Kidney (tissue), 14 donors: ENCODE results near the gene S100A5. TPM values are rescaled to one million over a fixed set of nuclear protein-coding genes. Genes with fewer than 3 reads are reported as not detected.

ENCODE experiments used
- DNase-seq, 5 donors: peaks; one replicate each; pipeline ENCODE4 v3.0.0-alpha.2; 2013 to 2020
- FAIRE-seq: peaks from 2 replicates; lab custom pipeline; 2012; peaks lifted over from hg19 to GRCh38; lab: Jason Lieb, UNC
- H3K27ac ChIP-seq, 2 donors: one replicate each; pipeline ENCODE4 v1.7.0; 2013; ENCODE audit warnings: low read depth in 2 of 2, low read length in 2 of 2, inconsistent platforms in 1 of 2
- H3K27me3 ChIP-seq: one replicate; pipeline ENCODE4 v1.7.1; 2013; ENCODE audit warnings: low read length, inconsistent platforms; ENCODE audit not compliant: control insufficient read depth, insufficient read depth
- H3K36me3 ChIP-seq, 3 donors: one replicate each; pipeline versions ENCODE4 v1.7.0 to v1.7.1; 2013; ENCODE audit warnings: low read length in 3 of 3, control low read depth in 1 of 3, inconsistent platforms in 1 of 3; ENCODE audit not compliant: insufficient read depth in 3 of 3, control insufficient read depth in 2 of 3
- H3K4me1 ChIP-seq, 3 donors: one replicate each; pipeline versions ENCODE4 v1.7.0 to v1.7.1; 2013; ENCODE audit warnings: low read length in 3 of 3, inconsistent platforms in 1 of 3, low read depth in 1 of 3; ENCODE audit not compliant: control insufficient read depth in 2 of 3, insufficient read depth in 2 of 3
- H3K4me3 ChIP-seq, 3 donors: one replicate each; pipeline versions ENCODE4 v1.7.0 to v1.8.1; 2013; ENCODE audit warnings: low read length in 3 of 3, control low read depth in 1 of 3, inconsistent platforms in 1 of 3
- H3K9ac ChIP-seq, 3 donors: one replicate each; pipeline versions ENCODE4 v1.7.0 to v1.7.1; 2013; ENCODE audit warnings: low read length in 3 of 3, control low read depth in 1 of 3, inconsistent platforms in 1 of 3
- H3K9me3 ChIP-seq, 3 donors: one replicate each; pipeline versions ENCODE4 v1.7.0 to v1.7.1; 2013; ENCODE audit warnings: low read length in 3 of 3, control low read depth in 1 of 3, inconsistent platforms in 1 of 3; ENCODE audit not compliant: control insufficient read depth in 2 of 3, insufficient read depth in 1 of 3
- CTCF ChIP-seq: IDR thresholded peaks from 3 replicates; pipeline ENCODE4 v1.5.1; 2012; ENCODE audit warnings: mild to moderate bottlenecking, moderate library complexity, borderline replicate concordance; ENCODE audit not compliant: insufficient read depth; ENCODE audit errors: extremely low read depth
- intact Hi-C: fragments of 100-400 bp; cut with DNase I; formaldehyde crosslinking; loops from one replicate; pipeline ENCODE4 v1.11.1; 2022
- polyA plus RNA-seq: library from polyadenylated mRNA; stranded (reverse); fragments of 350-450 nt; fragmentation: Illumina TruSeq; extraction: RNeasy Lipid Tissue Mini Kit (QIAGEN cat#74804); gene quantifications from one replicate; pipeline ENCODE4 v1.2.3, GENCODE V29; 2014; ENCODE audit warnings: low read depth, low replicate concordance; ENCODE audit not compliant: insufficient read depth
- total RNA-seq: library from RNA; stranded (reverse); fragmentation: NEBNext Ultra II Directional; extraction: Animal tissue kit (Norgen Biotek cat#: 25700); gene quantifications from one replicate; pipeline ENCODE4 v1.2.1, GENCODE V29; 2021
- donor health status: control.
- donor health status: control.
- donor health status: control.
- donor health status: control.
- donor health status: control.
- donor health status: DM: yes; HTN: yes; CAD: no.
- donor health status: Normal renal cell carcinoma (clear cell type).

Gene S100A5
- total and polyA plus RNA-seq, 2 donors from 2014 or later = 0.91 to 1.9 TPM

GRCh38 chr1:153488731-153489130 is 52.0 kb downstream of the S100A5 start:
- H3K27ac ChIP-seq = no peak overlapping the region
- no peak for FAIRE-seq
- intact Hi-C loops = no loop called here
- no peak overlapping the region for H3K4me3 ChIP-seq
- TF ChIP-seq CTCF = no peak
- no peak for DNase-seq
- H3K9ac ChIP-seq = no peak overlapping the region
- no peaks in the 10 kb centered on the region for H3K36me3 ChIP-seq
- H3K9me3 ChIP-seq = no peaks in the 10 kb centered on the region
- no peaks in the 10 kb centered on the region for H3K4me1 ChIP-seq
- no peaks in the 10 kb centered on the region for H3K27me3 ChIP-seq

- TF ChIP-seq CTCF = no peak
- Histone ChIP-seq H3K4me3 (no peak overlapping the region), H3K9ac (no peak overlapping the region), H3K27me3 (no peaks in the 10 kb centered on the region), H3K27ac (no peak overlapping the region), H3K4me1 (no peaks in the 10 kb centered on the region), H3K36me3 (no peaks in the 10 kb centered on the region), H3K9me3 (no peaks in the 10 kb centered on the region)
- intact Hi-C loops = no loop called here
- DNase-seq (peak in 2 of 5 donors; percentile 58 to 60), FAIRE-seq (no peak)
These were observed 53.0 kb downstream of the S100A5 start for GRCh38 chr1:153487707-153488106.

Other genes starting within 250 kb of the S100A5 start
- not detected for gene PGLYRP3, start 228.0 kb downstream of the S100A5 start, total RNA-seq
- not detected for gene PGLYRP3, start 228.0 kb downstream of the S100A5 start, polyA plus RNA-seq
- gene PGLYRP4, start 192.1 kb downstream of the S100A5 start, total RNA-seq = not detected
- not detected for gene PGLYRP4, start 192.1 kb downstream of the S100A5 start, polyA plus RNA-seq
- 271 TPM for gene S100A9, start 183.1 kb downstream of the S100A5 start, total RNA-seq
- 41.9 TPM for gene S100A9, start 183.1 kb downstream of the S100A5 start, polyA plus RNA-seq
- gene S100A12, start 165.3 kb downstream of the S100A5 start, total RNA-seq = 1.3 TPM
- gene S100A12, start 165.3 kb downstream of the S100A5 start, polyA plus RNA-seq = 2.7 TPM
- gene S100A8, start 149.9 kb downstream of the S100A5 start, total RNA-seq = 60.9 TPM
- gene S100A8, start 149.9 kb downstream of the S100A5 start, polyA plus RNA-seq = 17.5 TPM
- not detected for gene S100A7A, start 124.4 kb downstream of the S100A5 start, total RNA-seq
- not detected for gene S100A7A, start 124.4 kb downstream of the S100A5 start, polyA plus RNA-seq
- not detected for gene S100A7, start 80.3 kb downstream of the S100A5 start, total RNA-seq
- not detected for gene S100A7, start 80.3 kb downstream of the S100A5 start, polyA plus RNA-seq
- gene S100A6, start 4.9 kb downstream of the S100A5 start, total RNA-seq = 1,542 TPM
- 1,580 TPM for gene S100A6, start 4.9 kb downstream of the S100A5 start, polyA plus RNA-seq
- 141 TPM for gene S100A4, start 4.9 kb upstream of the S100A5 start, total RNA-seq
- 204 TPM for gene S100A4, start 4.9 kb upstream of the S100A5 start, polyA plus RNA-seq
- gene S100A3, start 8.3 kb upstream of the S100A5 start, total RNA-seq = 8.4 TPM
- 2.5 TPM for gene S100A3, start 8.3 kb upstream of the S100A5 start, polyA plus RNA-seq
- 152 TPM for gene S100A2, start 24.9 kb upstream of the S100A5 start, total RNA-seq
- gene S100A2, start 24.9 kb upstream of the S100A5 start, polyA plus RNA-seq = 416 TPM
- gene S100A16, start 72.2 kb upstream of the S100A5 start, total RNA-seq = 119 TPM
- gene S100A16, start 72.2 kb upstream of the S100A5 start, polyA plus RNA-seq = 174 TPM
- 75.9 TPM for gene S100A14, start 75.4 kb upstream of the S100A5 start, total RNA-seq
- 35.6 TPM for gene S100A14, start 75.4 kb upstream of the S100A5 start, polyA plus RNA-seq
- gene S100A13, start 86.6 kb upstream of the S100A5 start, total RNA-seq = 225 TPM
- 299 TPM for gene S100A13, start 86.6 kb upstream of the S100A5 start, polyA plus RNA-seq
- gene S100A1, start 87.5 kb upstream of the S100A5 start, total RNA-seq = 83.1 TPM
- gene S100A1, start 87.5 kb upstream of the S100A5 start, polyA plus RNA-seq = 332 TPM
- 83.6 TPM for gene CHTOP, start 93.1 kb upstream of the S100A5 start, total RNA-seq
- gene CHTOP, start 93.1 kb upstream of the S100A5 start, polyA plus RNA-seq = 71.1 TPM
- gene SNAPIN, start 117.8 kb upstream of the S100A5 start, total RNA-seq = 46.2 TPM
- gene SNAPIN, start 117.8 kb upstream of the S100A5 start, polyA plus RNA-seq = 59.8 TPM
- gene ILF2, start 130.1 kb upstream of the S100A5 start, total RNA-seq = 110 TPM
- 197 TPM for gene ILF2, start 130.1 kb upstream of the S100A5 start, polyA plus RNA-seq
- gene NPR1, start 137.8 kb upstream of the S100A5 start, total RNA-seq = 89.3 TPM
- gene NPR1, start 137.8 kb upstream of the S100A5 start, polyA plus RNA-seq = 57.8 TPM
- 74.8 TPM for gene INTS3, start 187.1 kb upstream of the S100A5 start, total RNA-seq
- gene INTS3, start 187.1 kb upstream of the S100A5 start, polyA plus RNA-seq = 42.7 TPM
- gene SLC27A3, start 234.5 kb upstream of the S100A5 start, total RNA-seq = 54.0 TPM
- 36.9 TPM for gene SLC27A3, start 234.5 kb upstream of the S100A5 start, polyA plus RNA-seq